GM18909 (cell line): ENCODE results near the gene PDZD2.

Source experiments
- ATAC-seq: cut with Tn5 transposase; IDR thresholded peaks from one replicate; pipeline ENCODE4 v1.9.1; 2021; ENCODE audit warnings: mild to moderate bottlenecking; ENCODE audit not compliant: unreplicated experiment, poor library complexity

Gene PDZD2

DNA sequence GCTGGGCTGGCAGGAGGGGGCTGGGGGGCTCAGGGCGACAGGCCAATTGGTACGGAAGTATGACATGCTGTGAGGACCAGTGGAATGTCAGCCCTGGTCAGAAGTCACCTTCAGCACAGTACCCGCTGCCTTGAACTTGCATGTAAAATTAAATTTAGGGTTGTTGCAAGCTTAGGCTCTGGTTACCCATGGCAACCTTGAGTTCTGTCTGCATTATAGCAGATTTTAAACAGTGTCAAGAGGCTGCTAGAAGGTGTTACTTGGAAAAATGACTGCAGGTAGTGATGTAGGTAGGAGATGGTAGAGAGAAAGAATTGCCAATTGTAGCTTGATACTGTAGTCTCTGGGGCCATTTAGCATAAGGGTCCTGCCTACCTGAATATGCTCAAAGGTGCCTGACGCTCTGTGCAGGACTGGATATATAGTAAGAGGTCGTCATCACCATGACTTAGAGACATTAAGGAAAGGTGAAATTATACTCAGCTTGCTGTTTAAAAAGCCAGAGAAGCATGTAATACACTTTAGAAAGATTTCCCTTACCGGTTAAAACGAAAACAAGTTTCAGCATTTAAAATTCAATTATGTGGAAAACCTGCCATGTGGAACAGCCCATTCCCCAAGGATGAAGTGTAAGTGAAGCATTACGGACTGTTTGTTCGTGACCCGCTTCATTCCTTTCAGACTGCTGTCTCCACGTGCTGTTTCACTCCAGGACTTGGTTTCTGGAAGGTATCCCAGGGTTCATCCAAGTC, 169.0 kb downstream of the PDZD2 start:
- ATAC-seq = no peak

DNA sequence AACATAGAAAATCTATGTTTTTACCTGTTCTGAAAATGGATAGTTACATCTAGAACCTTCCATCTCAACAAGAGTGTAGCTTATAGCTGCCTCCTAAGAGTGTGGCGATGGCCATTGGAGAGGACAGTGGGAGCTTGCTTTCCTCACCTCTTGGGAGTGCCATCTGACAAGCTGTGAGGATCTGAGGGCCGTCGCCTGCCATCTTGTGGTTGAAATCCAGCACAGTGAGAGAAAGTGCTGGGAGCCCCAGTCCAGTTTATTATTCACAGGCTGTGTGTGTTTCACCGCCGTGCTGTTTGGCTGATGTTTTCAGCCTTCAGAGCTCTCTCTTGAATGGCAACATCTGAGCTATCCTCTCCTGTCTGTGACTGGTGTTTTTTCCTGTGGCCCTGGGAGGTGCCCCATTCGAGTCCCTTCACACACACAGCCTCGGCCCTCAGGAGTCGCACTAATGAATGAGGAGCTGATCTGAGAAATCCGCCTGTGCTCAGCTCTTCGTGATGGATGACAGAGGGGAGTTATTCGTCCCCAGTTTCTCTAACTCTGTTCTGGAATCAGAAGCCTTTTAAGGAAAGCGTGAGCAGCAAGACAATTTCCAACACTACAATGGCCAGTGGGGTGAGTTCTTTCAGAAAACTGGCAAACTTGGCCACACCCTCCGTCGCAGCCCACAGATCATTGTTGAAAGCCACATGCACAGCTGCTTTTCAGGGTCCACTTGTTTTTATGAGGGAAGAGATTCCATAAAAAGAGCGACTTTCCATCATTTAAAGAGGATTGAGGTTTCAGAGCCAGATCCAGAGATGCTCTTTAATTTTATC, 170.3 kb downstream of the PDZD2 start:
- ATAC-seq = no peak

DNA sequence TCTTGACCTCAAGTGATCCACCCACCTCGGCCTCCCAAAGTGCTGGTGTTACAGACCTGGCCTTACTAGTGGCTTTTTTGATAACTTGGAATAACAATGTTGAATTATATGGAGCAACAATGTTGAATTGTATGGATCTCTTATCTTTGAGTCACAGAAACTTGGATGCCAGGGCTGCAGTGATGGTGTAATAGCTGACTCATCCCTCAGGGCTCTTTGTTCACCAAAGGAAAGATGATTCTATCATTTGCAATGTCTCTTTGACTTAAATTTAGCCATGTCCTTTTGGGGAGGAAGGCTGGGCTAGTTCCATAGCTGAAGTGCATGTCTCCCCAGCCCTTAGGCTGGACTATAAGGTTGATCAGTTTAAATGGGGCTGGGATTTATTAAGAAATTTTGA, 172.3 kb downstream of the PDZD2 start:
- ATAC-seq = no peak

DNA sequence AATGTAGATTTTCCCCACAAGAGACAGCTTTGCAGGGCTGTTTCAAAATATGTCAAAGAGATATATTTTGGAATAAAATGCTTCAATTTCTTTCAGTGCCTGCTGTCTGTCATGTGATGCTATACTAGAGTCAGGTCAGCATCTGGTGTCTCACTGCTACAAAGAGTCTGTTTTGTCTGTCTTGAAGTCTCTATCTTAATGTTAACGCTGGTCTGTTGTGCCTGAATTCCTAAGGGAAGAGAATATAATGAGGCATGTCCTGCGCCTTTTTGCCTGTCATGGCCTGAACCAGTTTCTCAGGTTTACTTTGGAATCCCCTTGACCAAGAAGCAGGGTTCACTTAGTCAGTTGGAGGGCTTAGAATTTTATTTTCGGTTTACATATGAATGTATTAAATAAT, 176.4 kb downstream of the PDZD2 start:
- no peak for ATAC-seq

DNA sequence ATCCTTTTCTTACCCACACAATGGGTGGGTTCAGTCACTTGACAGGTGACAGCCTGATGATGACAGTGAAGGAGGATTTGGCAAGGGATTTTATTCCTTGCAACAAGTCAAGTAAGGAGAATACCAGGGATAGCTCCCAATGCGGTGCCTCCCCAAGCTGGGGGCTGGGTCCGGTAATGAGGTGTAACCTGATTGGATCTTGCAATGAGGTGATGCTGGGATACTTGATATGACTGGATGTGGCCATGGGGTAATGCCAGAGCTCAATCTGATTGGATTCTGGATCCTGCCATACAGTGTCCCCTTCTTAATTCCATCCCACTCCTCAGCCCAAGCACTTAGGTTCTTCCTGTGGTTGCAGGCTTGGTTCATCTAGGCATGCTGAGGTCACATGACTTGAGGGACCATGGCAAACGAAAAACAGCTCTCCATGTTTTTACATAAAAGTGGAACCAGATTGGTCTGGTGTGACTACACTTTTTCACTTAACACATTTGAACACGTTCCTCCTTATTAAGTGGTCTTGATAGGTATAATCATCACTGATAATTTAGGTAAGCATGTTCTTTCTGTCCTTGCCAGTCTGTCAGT, 181.1 kb downstream of the PDZD2 start:
- no peak for ATAC-seq

DNA sequence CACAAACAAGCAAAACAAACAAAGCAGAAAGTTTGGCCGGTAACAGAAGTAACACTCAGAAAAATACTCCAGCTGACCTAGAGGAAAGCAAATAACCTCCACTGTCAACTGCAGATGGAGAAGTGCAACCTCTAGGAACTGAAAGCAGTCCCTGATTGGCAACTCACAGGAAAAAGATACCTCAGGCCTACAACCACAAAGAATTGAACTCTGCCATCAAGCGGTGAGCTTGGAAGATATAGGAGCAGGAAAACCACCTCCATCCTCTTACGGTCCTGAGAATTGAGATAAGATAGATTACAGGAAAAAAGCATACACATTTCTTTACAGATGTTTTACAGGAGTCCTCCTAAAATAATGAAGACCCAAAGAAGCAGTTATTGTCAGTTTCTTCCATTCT, 184.5 kb downstream of the PDZD2 start:
- no peak for ATAC-seq

DNA sequence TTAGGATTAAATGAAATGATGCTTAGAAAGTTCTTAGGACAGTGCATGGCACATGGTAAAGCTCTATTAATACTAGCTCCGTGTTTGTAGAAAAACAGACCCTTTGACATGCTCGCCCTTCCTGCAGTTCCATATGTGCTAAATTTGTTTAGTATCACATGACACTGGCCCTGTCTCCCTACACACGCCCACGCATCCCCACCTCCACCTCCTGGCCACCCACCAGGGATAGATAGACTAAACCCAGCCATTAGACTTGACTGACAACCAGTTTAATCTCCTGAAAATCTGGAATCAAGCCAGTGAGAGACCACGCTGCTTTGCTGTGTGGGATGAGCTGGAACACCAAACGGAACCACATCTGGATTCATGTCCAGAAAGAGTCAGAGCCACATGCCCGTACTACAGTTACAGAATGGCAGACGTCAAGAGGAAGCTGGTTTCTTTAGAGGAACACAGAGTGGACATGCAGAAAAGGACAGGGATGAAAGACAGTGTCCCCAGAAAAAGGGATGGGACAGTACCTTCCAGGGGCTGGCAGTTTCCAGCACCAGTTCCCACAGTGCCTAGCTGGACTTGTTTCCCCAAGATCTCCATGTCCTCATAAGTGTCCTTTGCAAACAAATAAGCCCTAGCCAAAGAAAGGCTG, 186.1 kb downstream of the PDZD2 start:
- no peak for ATAC-seq

DNA sequence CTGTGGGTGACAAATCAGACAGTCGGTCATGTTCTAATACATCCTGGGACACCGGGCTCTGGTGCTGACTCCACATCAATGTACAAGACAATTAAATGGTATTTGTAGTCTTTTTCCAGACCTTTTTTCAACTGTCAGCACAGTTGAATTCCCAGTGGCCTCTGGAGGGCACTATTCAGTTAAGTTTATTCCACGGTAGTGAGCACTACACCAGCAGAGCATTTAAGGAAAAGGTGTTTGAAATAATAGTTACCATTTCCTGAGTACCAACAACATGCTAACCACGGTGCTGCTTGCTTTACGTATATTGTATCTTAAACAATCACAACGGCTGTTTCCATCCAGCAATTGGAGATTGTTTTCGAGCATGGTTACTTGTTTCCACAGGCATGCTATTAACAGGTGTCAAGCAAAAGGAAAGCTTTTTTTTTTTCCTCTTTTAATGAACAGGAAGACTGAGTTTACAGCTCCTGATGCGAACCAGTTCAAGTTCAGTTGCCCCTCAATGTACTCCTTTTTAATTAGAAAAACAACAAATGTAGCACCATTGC, 186.7 kb downstream of the PDZD2 start:
- ATAC-seq = peak; percentile 71

DNA sequence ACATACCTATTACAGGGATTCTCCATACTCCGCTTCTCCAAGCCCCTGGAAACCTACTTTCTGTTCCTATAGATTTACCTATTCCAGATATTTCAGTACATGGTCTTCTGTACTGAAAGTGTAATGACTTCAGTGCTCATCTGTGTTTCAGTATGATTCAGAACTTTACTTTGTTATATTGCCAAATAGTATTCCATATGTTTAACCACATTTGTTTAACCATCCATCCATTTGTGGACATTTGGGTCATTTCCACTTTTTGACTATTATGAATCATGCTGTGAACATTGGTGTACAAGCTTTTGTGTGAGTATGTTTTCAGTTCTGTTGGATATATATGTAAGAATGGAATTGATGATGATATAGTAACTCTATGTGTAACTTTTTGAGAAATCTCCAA, 188.9 kb downstream of the PDZD2 start:
- ATAC-seq = no peak

DNA sequence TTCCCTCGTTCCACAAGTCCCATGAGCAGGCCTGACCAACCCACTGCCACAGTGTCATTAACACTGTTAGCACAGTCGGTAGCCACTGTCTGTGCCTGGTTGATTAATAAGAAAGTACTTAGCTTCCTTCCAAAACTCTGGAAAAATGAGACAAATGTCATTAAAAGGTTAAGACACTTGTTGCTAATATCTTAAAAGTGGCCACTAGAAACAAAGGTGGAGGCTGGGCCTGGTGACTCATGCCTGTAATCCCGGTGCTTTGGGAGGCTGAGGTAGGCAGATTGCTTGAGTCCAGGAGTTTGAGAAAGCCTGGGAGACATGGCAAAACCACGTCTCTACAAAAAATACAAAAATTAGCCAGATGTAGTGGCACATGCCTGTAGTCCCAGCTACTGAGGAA, 194.0 kb downstream of the PDZD2 start:
- no peak for ATAC-seq

DNA sequence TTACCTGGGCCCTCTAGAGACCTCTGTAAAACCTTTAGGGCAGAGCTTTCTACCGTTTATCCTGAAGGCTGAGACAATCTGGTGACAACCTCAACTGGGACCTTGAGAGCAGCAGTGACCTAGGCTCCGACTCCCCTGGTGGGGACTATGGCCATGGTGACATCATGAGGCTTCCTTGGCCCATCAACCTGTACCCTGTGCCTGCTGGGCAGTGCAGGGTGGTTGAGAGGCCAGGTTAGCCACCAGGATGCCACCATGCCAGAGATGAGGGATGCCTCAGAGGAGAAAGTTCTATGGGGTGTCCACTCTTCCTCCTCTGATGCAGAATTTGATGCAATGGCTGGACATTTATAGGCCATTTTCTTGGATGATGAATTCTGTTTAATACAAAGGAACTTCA, 194.8 kb downstream of the PDZD2 start:
- ATAC-seq = no peak

DNA sequence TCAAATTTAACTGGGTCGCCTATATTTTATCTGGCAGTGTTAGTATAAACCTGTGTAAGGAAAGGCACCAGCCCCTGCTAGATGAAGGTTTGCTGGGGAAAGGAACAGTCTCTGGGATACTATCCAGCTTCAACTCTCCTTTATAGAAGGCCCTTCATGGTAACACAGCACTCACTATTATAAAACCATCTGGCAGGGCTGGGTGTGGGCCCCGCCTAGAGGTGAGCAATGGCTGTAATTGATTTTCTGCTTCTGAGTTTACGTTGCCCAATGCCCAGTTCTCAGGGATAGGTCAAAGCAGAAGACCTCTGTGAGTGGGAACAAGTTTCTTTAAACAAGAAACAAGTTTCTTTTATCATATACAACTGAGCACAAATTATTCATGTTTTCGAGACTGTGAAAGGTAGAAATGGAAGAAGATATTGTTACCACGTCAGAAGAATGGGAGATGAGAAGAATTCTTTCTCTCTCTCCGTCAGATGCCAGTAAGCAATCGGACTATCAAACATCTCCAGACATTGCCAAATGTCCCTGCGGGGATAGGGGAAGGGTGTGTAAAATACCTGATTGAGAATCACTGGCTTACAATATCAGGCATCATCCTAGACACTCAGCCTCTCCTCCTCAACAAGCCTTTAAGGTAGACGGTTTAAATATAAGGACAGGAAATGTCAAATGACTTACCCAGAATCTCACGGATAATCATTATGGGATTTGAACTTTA, 205.9 kb downstream of the PDZD2 start:
- no peak for ATAC-seq

DNA sequence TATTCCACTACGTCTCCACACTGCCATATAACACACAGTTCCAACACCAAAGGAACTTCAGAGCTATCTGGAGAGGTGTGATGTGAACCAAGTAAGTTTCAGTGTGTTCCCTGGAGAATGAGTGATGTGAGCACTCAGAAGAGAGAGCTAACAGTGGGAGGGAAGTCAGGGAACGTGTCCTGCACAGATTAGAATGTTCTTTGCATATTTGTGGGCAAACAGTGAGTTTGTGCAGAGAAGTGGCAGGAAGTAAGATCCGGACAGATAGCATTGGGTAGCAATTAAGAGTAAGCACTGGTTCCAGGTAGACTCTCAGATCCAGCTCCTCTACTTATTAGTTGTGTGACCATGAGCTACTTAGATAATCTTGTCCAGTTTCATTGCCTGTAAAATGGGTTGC, 206.4 kb downstream of the PDZD2 start:
- ATAC-seq = no peak

DNA sequence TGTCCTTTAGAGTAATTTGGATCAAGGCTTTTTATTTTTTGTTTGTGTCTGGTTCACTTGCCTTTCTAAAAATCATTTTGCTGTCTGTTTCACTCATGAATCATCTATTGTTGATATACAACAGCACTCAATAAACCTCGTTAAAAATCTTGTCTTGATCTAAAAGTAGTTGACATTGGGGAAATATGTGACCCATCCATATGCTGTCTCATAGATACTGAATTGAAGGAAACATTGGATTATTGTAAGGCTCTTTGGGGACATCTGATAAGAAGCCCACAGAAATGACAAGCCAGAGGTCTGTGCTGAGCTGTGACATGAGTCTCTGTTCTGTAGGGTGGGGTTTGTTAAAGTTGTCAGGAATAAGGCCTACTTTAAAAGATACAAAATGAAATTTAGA, 208.0 kb downstream of the PDZD2 start:
- no peak for ATAC-seq

DNA sequence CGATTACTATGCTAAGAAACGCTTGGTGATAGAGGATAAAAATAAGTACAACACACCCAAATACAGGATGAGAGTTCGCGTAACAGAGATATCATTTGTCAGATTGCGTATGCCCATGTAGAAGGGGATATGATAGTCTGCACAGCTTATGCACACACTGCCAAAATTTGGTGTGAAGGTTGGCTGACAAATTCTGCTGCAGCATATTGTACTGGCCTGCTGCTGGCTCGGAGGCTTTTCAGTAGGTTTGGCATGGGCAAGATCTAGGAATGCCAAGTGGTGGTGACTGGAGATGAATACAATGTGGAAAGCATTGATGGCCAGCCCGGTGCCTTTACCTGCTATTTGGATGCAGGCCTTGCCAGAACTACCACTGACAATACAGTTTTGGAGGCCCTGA, 208.4 kb downstream of the PDZD2 start:
- ATAC-seq = no peak

DNA sequence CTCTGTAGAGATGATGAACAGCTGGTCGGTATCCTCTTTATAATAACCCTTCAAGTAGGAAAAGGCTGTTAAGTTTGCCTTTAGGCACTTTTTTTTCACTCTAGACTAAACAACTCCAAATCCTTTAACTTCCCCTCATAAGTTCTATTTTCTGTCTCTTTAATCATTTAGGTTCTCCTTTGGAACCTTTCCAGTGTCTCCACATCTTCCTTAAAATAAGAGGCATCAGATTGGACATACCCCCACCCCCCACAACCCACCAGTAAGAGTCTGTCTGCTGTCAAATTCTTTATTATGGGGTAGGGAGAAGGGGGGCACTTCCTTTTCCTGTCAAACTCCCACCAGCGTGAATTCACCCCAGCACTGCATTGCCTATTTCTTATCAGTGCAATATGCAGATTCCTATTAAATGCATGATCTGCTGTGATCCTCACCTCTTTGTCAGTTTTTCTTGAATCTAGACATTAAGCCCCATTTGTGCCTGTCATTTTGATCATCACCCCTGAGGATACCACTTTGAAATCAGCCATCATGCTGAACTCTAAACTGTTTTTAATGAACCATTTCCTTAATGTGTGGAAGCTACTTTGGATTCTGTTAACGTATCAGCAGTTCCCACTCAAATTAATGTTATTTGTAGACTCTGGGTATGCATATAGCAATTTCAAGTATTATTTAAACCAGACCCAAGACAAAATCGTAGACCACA, 212.2 kb downstream of the PDZD2 start:
- no peak for ATAC-seq

DNA sequence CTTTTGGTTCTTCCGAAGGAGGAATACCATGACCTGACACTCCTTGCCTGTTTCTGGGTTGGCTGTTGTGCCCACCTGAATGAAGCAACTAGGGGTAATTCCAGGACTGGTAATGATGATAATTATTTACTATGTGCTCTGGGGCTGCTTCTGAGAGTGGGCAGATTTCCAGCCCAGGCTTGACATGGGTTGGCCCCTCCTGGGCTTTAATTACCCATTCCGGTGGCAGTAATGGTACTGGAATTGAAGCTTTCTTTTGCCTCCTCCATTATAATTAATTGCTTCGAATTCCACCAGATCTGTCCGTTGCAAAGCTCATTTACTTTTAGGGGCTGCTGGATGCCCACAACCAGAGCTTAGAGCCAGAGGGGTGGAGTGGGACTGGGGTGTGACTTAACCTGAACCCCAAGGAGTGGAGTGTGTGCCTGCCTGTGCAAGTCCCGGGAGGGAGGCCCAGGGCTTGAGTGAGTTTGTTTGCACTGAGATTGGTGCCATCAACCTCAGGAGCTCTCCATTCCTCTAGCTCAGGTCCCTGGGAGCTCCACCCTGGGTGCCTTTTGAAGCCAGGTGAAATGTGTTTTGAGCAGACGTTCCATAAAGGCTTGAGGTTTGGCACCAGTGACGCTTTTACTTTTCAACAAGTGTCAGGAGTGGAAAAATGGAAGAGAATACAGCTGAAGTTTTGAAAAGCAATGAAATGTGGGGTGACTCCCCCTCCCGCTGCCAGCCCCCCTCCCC, 214.6 kb downstream of the PDZD2 start:
- ATAC-seq = no peak

DNA sequence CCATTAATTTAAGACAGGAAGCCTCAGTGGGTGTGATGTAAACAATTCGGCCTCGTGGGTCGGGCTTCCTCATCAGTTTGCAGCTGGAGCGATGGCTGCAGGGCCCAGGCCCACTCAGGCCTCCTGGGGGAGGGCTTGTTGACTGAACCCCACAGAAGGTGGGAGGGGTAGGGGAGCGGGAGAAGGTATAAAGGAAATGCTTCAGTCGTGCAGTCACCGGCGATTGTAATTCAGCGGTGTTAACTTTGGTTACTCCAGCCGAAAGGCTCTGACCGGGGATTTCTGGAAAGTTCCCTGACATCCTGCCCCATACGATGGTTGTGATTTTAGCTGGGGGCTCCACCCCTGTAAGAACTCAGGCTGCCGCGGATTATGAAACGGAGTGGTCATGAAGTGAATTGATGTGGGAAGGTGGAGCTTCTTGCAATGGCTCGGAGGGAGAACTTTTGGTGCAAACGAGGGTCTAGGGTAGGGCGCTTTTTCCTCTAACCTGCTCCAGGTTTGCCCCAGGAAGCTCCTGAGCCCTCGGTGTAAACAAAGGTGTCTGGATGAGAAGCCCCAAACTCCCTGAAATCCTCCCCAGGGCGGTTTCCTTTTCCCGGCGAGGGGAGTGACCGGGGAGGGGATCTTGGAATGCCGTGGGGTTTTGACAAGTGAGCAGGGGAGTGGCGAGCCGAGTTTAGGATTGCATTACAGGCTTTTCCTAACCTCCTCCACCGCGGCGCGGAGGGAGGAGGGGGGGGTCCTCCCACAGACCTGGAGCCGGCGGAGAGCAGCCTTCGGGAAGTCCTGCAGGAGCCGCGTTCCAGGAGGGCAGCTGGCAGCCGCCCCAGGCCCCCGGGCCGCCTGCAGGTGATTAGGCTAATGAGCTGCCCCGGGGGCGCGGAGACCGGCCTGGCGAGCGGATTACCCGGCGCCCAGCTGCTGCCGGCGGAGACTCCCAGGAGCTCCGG, 215.5 kb downstream of the PDZD2 start:
- ATAC-seq = no peak
